Measurements from ENCODE around the gene KLF15. TPM values are rescaled to one million over a fixed set of nuclear protein-coding genes. Genes with fewer than 3 reads are reported as not detected.

The KLF15 gene
- total and polyA plus RNA-seq, 2 of the 8 experiments (the other 6 are each of a cell fraction or from before 2014, with no cell fraction given) = 15.7 to 19.5 TPM

GRCh38 chr3:126304704-126305103 lies 52.5 kb downstream of the KLF15 start:
- H4K91ac ChIP-seq (replicated peaks; ENCODE audit: insufficient read length, low read length) = no peak overlapping the region
- no peak overlapping the region for H3K4ac ChIP-seq (replicated peaks; ENCODE audit: insufficient read length, low read depth, low read length)
- H3K79me1 ChIP-seq (ENCODE audit: low read depth, low read length) = no peaks in the 10 kb centered on the region
- H3K4me1 ChIP-seq (replicated peaks in 1 of 4; ENCODE audit: control insufficient read depth in 3 of 4, insufficient read depth in 4 of 4, low read length in 3 of 4) = peaks cover 0 to 3% (median 0%) of the 10 kb centered on the region in 4 experiments; a peak in 1 of 7 replicates
- H3K56ac ChIP-seq (replicated peaks; ENCODE audit: insufficient read length, low read depth, low read length) = no peak overlapping the region
- H2AFZ ChIP-seq (ENCODE audit: low read length) = no peak overlapping the region
- H3K79me2 ChIP-seq (ENCODE audit: control insufficient read depth in 1 of 2, insufficient read depth in 2 of 2, low read length in 2 of 2) = no peaks in the 10 kb centered on the region
- H2BK12ac ChIP-seq (ENCODE audit: low read depth, low read length) = no peak overlapping the region
- H2BK5ac ChIP-seq (ENCODE audit: low read depth, low read length) = no peak overlapping the region
- no peak overlapping the region for H3K4me2 ChIP-seq (ENCODE audit: insufficient read depth in 1 of 2, low read depth in 2 of 2, low read length in 2 of 2)
- no peak overlapping the region for H3K14ac ChIP-seq (ENCODE audit: insufficient read length)
- H4K5ac ChIP-seq (ENCODE audit: insufficient read length, low read depth, low read length) = no peak overlapping the region
- ChIA-PET POLR2A (ENCODE audit: partially characterized antibody) (interaction anchor here (1.7 kb wide), 1 partner anchor 18 kb away, joined by 3 read pairs; no protein-coding TSS in a partner anchor), CTCF (ENCODE audit: partially characterized antibody) (no interaction called here)
- H3K27me3 ChIP-seq (replicated peaks in 1 of 4; ENCODE audit: control insufficient read depth in 3 of 4, extremely low read depth in 1 of 4, insufficient read depth in 3 of 4, low read length in 3 of 4) = peaks cover 0 to 2% (median 0%) of the 10 kb centered on the region in 4 experiments; a peak in 1 of 7 replicates
- no peak overlapping the region for H2BK15ac ChIP-seq (ENCODE audit: low read length)
- no peaks in the 10 kb centered on the region for H3K23me2 ChIP-seq (ENCODE audit: low read depth, low read length)
- TF ChIP-seq EGR1 (IDR thresholded peaks at IDR 0.05; ENCODE audit: borderline replicate concordance, low read depth, low read length) (no peak), TCF12 (IDR thresholded peaks at IDR 0.05; ENCODE audit: low read depth, low read length) (no peak), YY1 (IDR thresholded peaks at IDR 0.05; ENCODE audit: low read depth, low read length) (no peak), SP4 (IDR thresholded peaks at IDR 0.05; ENCODE audit: low read length) (no peak), CHD2 (IDR thresholded peaks at IDR 0.05; ENCODE audit: low read length) (no peak), RXRA (IDR thresholded peaks at IDR 0.05; ENCODE audit: insufficient read depth, low read depth, low read length) (no peak), POLR2A (IDR thresholded peaks at IDR 0.05; ENCODE audit: control extremely low read depth in 1 of 2, low read depth in 2 of 2, low read length in 2 of 2) (no peak), BCL11A (IDR thresholded peaks at IDR 0.05; ENCODE audit: low read depth in 2 of 2, low read length in 2 of 2) (no peak), KDM1A (IDR thresholded peaks at IDR 0.05; ENCODE audit: borderline replicate concordance, low read length) (no peak), CHD1 (IDR thresholded peaks at IDR 0.05; ENCODE audit: low read depth, low read length) (no peak), EP300 (IDR thresholded peaks at IDR 0.05; ENCODE audit: borderline replicate concordance in 1 of 2, low read depth in 2 of 2, low read length in 2 of 2) (no peak)
- H2BK20ac ChIP-seq (ENCODE audit: low read length) = no peak overlapping the region
- H3K23ac ChIP-seq (ENCODE audit: insufficient read length) = no peak overlapping the region
- H3K27ac ChIP-seq (ENCODE audit: low read depth, low read length) = no peak overlapping the region
- H4K20me1 ChIP-seq (replicated peaks in 1 of 2; ENCODE audit: control insufficient read depth in 1 of 2, insufficient read depth in 2 of 2, low read length in 2 of 2) = no peaks in the 10 kb centered on the region
- WGBS, 2 experiments (ENCODE audit: extremely low coverage in 1 of 2, insufficient coverage in 1 of 2, insufficient read length in 1 of 2, insufficient replicate concordance in 2 of 2, low coverage in 1 of 2, low lambda C conversion rate in 2 of 2, missing lambda C conversion rate in 1 of 2) = 90% methylated on average over 3 of the region's 3 CpGs; no CpG with 5 or more reads in 1 of the 2 experiments
- DNase-seq (ENCODE audit: low read depth in 1 of 2, low spot score in 2 of 2) = no peak
- H2BK120ac ChIP-seq (replicated peaks; ENCODE audit: low read depth, low read length) = no peak overlapping the region
- no peak overlapping the region for H2AK5ac ChIP-seq (ENCODE audit: low read depth, low read length)
- no peak overlapping the region for H4K8ac ChIP-seq (ENCODE audit: extremely low read depth, insufficient read depth, low read length)
- no peak overlapping the region for H3K9ac ChIP-seq (replicated peaks in 1 of 4; ENCODE audit: extremely low read depth in 1 of 4, low read depth in 3 of 4, low read length in 3 of 4)
- no peak for FAIRE-seq
- H3K4me3 ChIP-seq (ENCODE audit: extremely low read depth in 1 of 4, insufficient read depth in 2 of 4, low read depth in 3 of 4, low read length in 4 of 4) = no peak overlapping the region
- no peak overlapping the region for H3K18ac ChIP-seq (ENCODE audit: extremely low read depth, low read length)
- peaks cover 5 to 12% of the 10 kb centered on the region in 2 experiments; a peak in 3 of 4 replicates for H3K9me3 ChIP-seq (ENCODE audit: insufficient read depth in 2 of 2, low read depth in 1 of 2, low read length in 1 of 2)
- H3K36me3 ChIP-seq (ENCODE audit: control insufficient read depth in 2 of 4, insufficient read depth in 4 of 4, low read length in 3 of 4) = no peaks in the 10 kb centered on the region

Data from H1 (cell line).